Common myeloid progenitor, CD34-positive (primary cell): ENCODE results near the gene DCAF15.

Experiments used
- CTCF ChIA-PET: fragments of 350-600 bp; sonication (Branson Sonifier 250); formaldehyde crosslinking; loops from one replicate; lab custom pipeline; 2021; ENCODE audit warnings: antibody characterized with exemption; lab: Charles Lee
- POLR2A ChIA-PET: fragments of 350-600 bp; sonication (Branson Sonifier 250); formaldehyde crosslinking; loops from one replicate; lab custom pipeline; 2021; ENCODE audit warnings: antibody characterized with exemption; lab: Charles Lee
- DNase-seq, 3 donors: peaks; one replicate each; pipeline versions ENCODE4 v3.0.0 to v3.0.0-alpha.2; 2013
- H3K27ac ChIP-seq, 2 experiments: 1 replicate in 1 of 2; 2 replicates in 1 of 2; pipeline ENCODE4 v1.7.0; 2013; ENCODE audit warnings: inconsistent platforms in 2 of 2, low read length in 2 of 2, mild to moderate bottlenecking in 2 of 2, low read depth in 1 of 2, moderate library complexity in 1 of 2; ENCODE audit not compliant: severe bottlenecking in 2 of 2, insufficient read depth in 1 of 2, poor library complexity in 1 of 2
- H3K27me3 ChIP-seq, 5 experiments: replicated peaks in 2 of 5; 1 replicate in 3 of 5; 2 replicates in 2 of 5; pipeline versions ENCODE4 v1.6.1 to v1.7.0; 2013; ENCODE audit warnings: low read length in 4 of 5, mild to moderate bottlenecking in 2 of 5, moderate library complexity in 2 of 5, inconsistent platforms in 1 of 5; ENCODE audit not compliant: insufficient read depth in 5 of 5, control insufficient read depth in 4 of 5
- H3K36me3 ChIP-seq, 4 experiments: 1 replicate in 2 of 4; 2 replicates in 2 of 4; pipeline versions ENCODE4 v1.6.1 to v1.7.0; 2013; ENCODE audit warnings: low read length in 3 of 4, control low read depth in 1 of 4, mild to moderate bottlenecking in 1 of 4; ENCODE audit not compliant: control insufficient read depth in 4 of 4, insufficient read depth in 4 of 4
- H3K4me1 ChIP-seq, 4 experiments: 1 replicate in 3 of 4; 2 replicates in 1 of 4; pipeline versions ENCODE4 v1.6.1 to v1.7.1; 2013; ENCODE audit warnings: low read length in 3 of 4, mild to moderate bottlenecking in 3 of 4, control low read depth in 1 of 4, inconsistent platforms in 1 of 4, moderate library complexity in 1 of 4; ENCODE audit not compliant: control insufficient read depth in 4 of 4, insufficient read depth in 4 of 4; ENCODE audit errors: control extremely low read depth in 1 of 4
- H3K4me3 ChIP-seq, 7 experiments: 1 replicate in 4 of 7; 2 replicates in 3 of 7; pipeline versions ENCODE4 v1.5.1 to v1.7.0; 2013; ENCODE audit warnings: mild to moderate bottlenecking in 7 of 7, low read length in 6 of 7, moderate library complexity in 6 of 7, inconsistent platforms in 2 of 7, low read depth in 2 of 7, control low read depth in 1 of 7; ENCODE audit not compliant: insufficient read depth in 4 of 7, control insufficient read depth in 1 of 7; ENCODE audit errors: extremely low read depth in 1 of 7
- H3K9me3 ChIP-seq, 5 experiments: 1 replicate in 4 of 5; 2 replicates in 1 of 5; pipeline versions ENCODE4 v1.6.1 to v1.7.1; 2013; ENCODE audit warnings: low read length in 4 of 5, mild to moderate bottlenecking in 2 of 5, inconsistent platforms in 1 of 5, low read depth in 1 of 5, moderate library complexity in 1 of 5; ENCODE audit not compliant: control insufficient read depth in 4 of 5, insufficient read depth in 2 of 5; ENCODE audit errors: control extremely low read depth in 1 of 5
- WGBS: methylation state at CpG from one replicate; pipeline ENCODE4 v1.1.5; 2013; ENCODE audit not compliant: insufficient coverage; 5-methylcytosine and 5-hydroxymethylcytosine counted together

The DCAF15 gene

DNA sequence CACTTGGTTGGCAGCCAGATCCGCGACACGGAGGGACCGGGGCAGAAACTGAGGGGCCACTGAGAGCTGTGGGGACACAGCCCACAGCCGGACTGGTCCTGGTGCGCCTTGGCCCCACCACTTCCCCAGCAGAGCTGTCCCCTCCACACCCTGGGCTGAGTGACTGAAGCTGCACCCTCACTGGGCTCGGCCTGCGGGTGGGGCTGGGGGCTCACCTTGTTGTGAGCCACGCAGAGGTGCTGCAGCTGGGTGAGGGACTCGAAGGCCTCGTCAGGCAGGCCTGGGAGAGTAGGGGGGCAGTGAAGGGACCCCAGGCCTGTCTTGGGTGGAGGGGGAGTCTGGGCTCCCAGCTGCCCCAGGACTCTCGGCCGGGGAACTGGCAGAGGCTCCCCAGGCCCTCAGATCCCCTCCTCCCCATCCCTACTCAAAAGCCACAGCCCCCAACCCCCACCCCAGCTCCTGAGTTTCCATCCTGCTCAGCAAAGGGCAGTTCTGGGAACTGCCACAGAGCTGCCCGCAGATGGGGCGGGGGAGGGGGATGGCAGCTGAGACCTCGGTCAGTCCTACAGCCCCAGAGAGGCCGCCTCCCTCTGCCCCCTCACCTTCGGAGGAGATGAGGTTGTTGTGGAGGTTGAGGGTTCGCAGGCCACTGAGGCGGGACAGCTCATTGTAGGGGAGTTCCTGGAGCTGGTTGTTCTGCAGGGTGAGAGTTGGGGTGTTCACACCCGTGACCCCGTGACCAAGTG, 16.4 kb upstream of the DCAF15 start:
- no peak for DNase-seq
- Histone ChIP-seq H3K9me3 (no peaks in the 10 kb centered on the region), H3K27ac (no peak overlapping the region), H3K4me3 (no peak overlapping the region), H3K27me3 (peaks cover 0 to 11% (median 2%) of the 10 kb centered on the region in 5 experiments), H3K4me1 (peaks cover 0 to 30% (median 15%) of the 10 kb centered on the region in 4 experiments), H3K36me3 (peaks cover 0 to 5% (median 2%) of the 10 kb centered on the region in 4 experiments)
- ChIA-PET POLR2A (no interaction called here), CTCF (interaction anchor here (0.8 to 0.9 kb wide), 3 partner anchors 29 to 113 kb away, joined by 3 to 4 read pairs (median 3); no protein-coding TSS in a partner anchor)
- WGBS, result 79% methylated on average over 10 of the region's 22 CpGs

- 33% methylated on average over 16 of the region's 29 CpGs for whole genome bisulfite sequencing
- no peaks in the 10 kb centered on the region for H3K36me3 ChIP-seq
- peaks cover 0 to 11% (median 2%) of the 10 kb centered on the region in 5 experiments for H3K27me3 ChIP-seq
- no peak overlapping the region for H3K27ac ChIP-seq
- peaks cover 0 to 30% (median 15%) of the 10 kb centered on the region in 4 experiments for H3K4me1 ChIP-seq
- H3K4me3 ChIP-seq, result no peak overlapping the region
- H3K9me3 ChIP-seq, result no peaks in the 10 kb centered on the region
- POLR2A ChIA-PET, result interaction anchor here (0.7 kb wide), 1 partner anchor 112 kb away, joined by 3 read pairs; no protein-coding TSS in a partner anchor
- DNase-seq, result no peak
- CTCF ChIA-PET, result interaction anchor here (1.5 to 1.7 kb wide), 3 partner anchors 22 to 56 kb away, joined by 3 to 6 read pairs (median 6); no protein-coding TSS in a partner anchor
These were observed 14.6 kb upstream of the DCAF15 start for GRCh38 chr19:13937479-13938300.

DNA sequence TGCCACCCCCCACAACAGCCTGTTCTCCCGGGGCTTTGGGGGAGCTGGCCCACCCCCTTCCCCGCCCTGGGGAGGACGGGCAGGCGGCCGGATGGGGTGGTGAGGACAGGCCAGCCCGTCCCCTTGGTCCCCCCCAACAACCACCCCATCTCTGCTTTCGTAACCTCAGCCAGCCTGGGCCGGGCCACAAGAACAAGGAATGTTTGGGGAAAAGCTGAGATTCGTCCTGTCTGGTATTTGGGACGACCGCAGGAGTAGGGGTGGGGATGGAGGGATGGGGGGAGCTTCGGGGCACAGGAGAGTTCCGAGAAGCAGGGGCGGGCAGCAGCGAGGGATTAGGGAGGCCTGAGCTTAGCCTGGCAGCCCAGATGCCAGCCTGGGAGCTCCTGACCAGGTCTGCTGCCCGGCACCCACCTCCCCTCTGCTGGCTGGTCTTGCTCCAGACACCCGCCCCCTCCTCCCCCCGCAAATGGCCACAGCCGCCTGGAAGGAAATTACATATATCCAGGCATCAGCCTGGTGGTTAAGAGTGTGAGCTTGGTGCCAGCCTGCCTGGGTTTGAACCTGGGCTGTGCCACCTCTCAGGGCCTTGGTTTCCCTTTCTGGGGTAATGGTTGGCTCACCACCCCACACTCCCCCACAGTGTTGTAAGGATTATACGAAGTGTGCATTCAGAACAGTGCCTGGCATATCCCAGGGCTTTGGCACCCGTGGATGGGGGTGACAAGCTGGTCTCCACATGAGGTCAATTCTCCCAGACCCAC, 13.8 kb upstream of the DCAF15 start, which contains the start of gene PODNL1:
PODNL1 (minus strand) TSS at position 117 of the 764 bp plus-strand sequence. CDS start 236 bp downstream, outside the sequence.
- Histone ChIP-seq H3K36me3 (no peaks in the 10 kb centered on the region), H3K27me3 (peaks cover 0 to 11% (median 2%) of the 10 kb centered on the region in 5 experiments), H3K4me1 (peaks cover 0 to 30% (median 15%) of the 10 kb centered on the region in 4 experiments), H3K4me3 (no peak within 1 kb of the TSS), H3K27ac (no peak within 1 kb of the TSS), H3K9me3 (no peaks in the 10 kb centered on the region)
- 29% methylated on average over 6 of the region's 21 CpGs for WGBS
- ChIA-PET CTCF (interaction anchor here (0.7 to 1.8 kb wide), 7 partner anchors 9 to 81 kb away, joined by 3 to 8 read pairs (median 5); no protein-coding TSS in a partner anchor), POLR2A (interaction anchor here (0.6 to 0.7 kb wide), 2 partner anchors 22 to 111 kb away, joined by 3 read pairs; no protein-coding TSS in a partner anchor)
- peak in 2 of 3 donors; percentile 47 to 51 for DNase-seq

DNA sequence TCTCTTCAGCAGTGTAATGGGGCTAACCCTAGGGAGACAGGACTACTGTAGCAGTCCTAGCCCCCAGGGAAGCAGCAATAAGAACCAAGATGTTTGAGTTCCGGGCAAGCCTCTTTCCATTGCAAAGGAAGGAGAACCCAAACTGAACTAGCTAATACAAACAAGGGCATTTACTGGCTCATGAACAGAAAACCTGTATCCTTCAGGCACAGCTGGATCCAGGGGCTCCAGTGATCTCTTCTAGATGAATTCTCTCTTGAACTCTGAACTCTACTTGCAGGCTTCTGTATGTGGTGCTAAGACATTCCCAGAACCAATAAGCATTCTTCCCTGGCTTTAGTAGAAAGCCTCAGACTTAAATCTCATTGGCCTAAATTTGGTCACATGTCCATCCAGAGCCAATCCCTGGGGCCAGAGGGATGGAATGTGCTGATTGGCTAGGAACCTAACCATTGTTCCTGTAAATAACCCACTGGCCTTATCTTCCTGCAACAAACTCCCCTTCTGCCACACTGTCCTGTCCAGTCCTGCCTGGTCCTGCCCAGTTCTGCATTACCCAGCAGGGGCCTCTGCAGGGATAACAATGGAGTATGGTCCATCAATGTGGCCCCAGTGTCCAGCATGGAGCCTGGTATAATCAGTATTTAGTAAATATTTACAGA, 10.2 kb upstream of the DCAF15 start:
- DNase-seq, result no peak
- no peak overlapping the region for H3K27ac ChIP-seq
- POLR2A ChIA-PET, result no interaction called here
- CTCF ChIA-PET, result interaction anchor here (0.6 to 1.9 kb wide), 3 partner anchors 9 to 101 kb away, joined by 3 to 5 read pairs (median 4); no protein-coding TSS in a partner anchor
- H3K36me3 ChIP-seq, result no peaks in the 10 kb centered on the region
- no peak overlapping the region for H3K4me3 ChIP-seq
- WGBS, result 100% methylated on average over 1 of the region's 1 CpG
- H3K27me3 ChIP-seq, result peaks cover 0 to 11% (median 2%) of the 10 kb centered on the region in 5 experiments
- peaks cover 0 to 16% (median 8%) of the 10 kb centered on the region in 4 experiments for H3K4me1 ChIP-seq
- H3K9me3 ChIP-seq, result no peaks in the 10 kb centered on the region

DNA sequence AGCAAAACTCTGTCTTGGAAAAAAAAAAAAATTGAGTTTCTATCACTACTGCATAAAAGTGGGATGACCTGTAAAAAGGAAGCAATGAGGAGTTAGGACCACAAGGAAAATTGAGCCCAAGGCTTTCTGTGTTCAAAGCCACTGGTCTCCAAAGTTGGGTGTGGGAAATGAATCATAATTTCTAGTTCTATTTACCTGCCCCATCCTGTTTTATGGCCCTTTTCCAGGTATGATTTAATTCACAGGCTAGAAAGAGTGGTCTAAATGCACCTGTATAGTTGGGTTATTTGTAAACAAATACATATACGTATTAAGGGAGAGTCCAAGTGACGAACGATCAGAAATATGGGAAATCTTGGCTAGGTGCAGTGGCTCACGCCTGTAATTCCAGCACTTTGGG, 5.9 kb upstream of the DCAF15 start:
- WGBS, result 90% methylated on average over 4 of the region's 4 CpGs
- CTCF ChIA-PET, result interaction anchor here (1.2 kb wide), 1 partner anchor 62 kb away, joined by 3 read pairs; no protein-coding TSS in a partner anchor
- Histone ChIP-seq H3K36me3 (no peaks in the 10 kb centered on the region), H3K9me3 (no peaks in the 10 kb centered on the region), H3K27ac (no peak overlapping the region), H3K4me3 (no peak overlapping the region), H3K27me3 (no peaks in the 10 kb centered on the region), H3K4me1 (no peaks in the 10 kb centered on the region)
- POLR2A ChIA-PET, result no interaction called here
- no peak for DNase-seq

DNA sequence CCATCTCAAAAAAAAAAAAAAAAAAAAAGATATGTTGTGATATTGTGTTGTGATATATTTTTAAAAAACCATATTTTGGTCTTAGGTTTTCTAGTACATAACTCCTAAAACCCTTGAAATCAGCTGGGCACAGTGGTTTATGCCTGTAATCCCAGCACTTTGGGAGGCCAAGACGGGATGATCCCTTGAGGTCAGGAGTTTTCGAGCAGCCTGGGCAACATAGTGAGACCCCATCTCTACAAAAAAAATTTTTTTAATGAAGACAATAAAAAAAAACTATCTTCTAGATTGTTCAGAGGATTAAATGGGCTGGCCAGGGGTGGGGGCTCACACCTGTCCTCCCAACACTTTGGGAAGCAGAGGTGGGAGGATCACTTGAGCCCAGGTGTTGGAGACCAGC, 1.3 kb upstream of the DCAF15 start:
- H3K36me3 ChIP-seq, result peaks cover 4 to 20% (median 14%) of the 10 kb centered on the region in 4 experiments
- no peak overlapping the region for H3K27ac ChIP-seq
- DNase-seq, result no peak
- no CpG with 5 or more reads among the region's 2 CpGs for WGBS
- no peaks in the 10 kb centered on the region for H3K27me3 ChIP-seq
- no peak overlapping the region for H3K4me3 ChIP-seq
- peaks cover 0 to 16% (median 13%) of the 10 kb centered on the region in 4 experiments for H3K4me1 ChIP-seq
- H3K9me3 ChIP-seq, result no peaks in the 10 kb centered on the region
- POLR2A ChIA-PET, result interaction anchor here (0.7 kb wide), 1 partner anchor 53 kb away, joined by 3 read pairs; no protein-coding TSS in a partner anchor
- CTCF ChIA-PET, result interaction anchor here (0.9 to 1.2 kb wide), 2 partner anchors 36 to 70 kb away, joined by 3 read pairs; no protein-coding TSS in a partner anchor
